ENCODE data around the gene DDOST. TPM values are rescaled to one million over a fixed set of nuclear protein-coding genes. Genes with fewer than 3 reads are reported as not detected.

The DDOST gene
- total RNA-seq, 1 donor from 2014 or later: 148 TPM

- Histone ChIP-seq H3K27ac (no peak overlapping the region), H3K4me3 (no peak overlapping the region), H3K36me3 (no peaks in the 10 kb centered on the region), H3K4me1 (no peaks in the 10 kb centered on the region), H3K9me3 (no peaks in the 10 kb centered on the region), H3K27me3 (ENCODE audit: low read depth) (peaks cover 3% of the 10 kb centered on the region)
- intact Hi-C loops (cut with DNase I): no loop called here
- ATAC-seq: no peak
- no peak for DNase-seq
- TF ChIP-seq CTCF (IDR thresholded peaks at IDR 0.05): no peak
Observed at GRCh38 chr1:20602851-20603450, 58.2 kb downstream of the DDOST start.

Other genes with a start within 250 kb of the DDOST start
- gene CAMK2N1, start 175.2 kb downstream of the DDOST start, total RNA-seq: 43.0 TPM
- gene MUL1, start 153.2 kb downstream of the DDOST start, total RNA-seq: 29.9 TPM
- gene FAM43B, start 108.8 kb downstream of the DDOST start, total RNA-seq: 0.38 TPM
- gene CDA, start 72.3 kb downstream of the DDOST start, total RNA-seq: 5.3 TPM
- gene PINK1, start 27.9 kb downstream of the DDOST start, total RNA-seq: 57.2 TPM
- 8.4 TPM for gene KIF17, start 56.6 kb upstream of the DDOST start, total RNA-seq
- gene SH2D5, start 71.3 kb upstream of the DDOST start, total RNA-seq: not detected
- gene HP1BP3, start 125.9 kb upstream of the DDOST start, total RNA-seq: 253 TPM